Measurements from ENCODE around the gene HS3ST4.

DNA sequence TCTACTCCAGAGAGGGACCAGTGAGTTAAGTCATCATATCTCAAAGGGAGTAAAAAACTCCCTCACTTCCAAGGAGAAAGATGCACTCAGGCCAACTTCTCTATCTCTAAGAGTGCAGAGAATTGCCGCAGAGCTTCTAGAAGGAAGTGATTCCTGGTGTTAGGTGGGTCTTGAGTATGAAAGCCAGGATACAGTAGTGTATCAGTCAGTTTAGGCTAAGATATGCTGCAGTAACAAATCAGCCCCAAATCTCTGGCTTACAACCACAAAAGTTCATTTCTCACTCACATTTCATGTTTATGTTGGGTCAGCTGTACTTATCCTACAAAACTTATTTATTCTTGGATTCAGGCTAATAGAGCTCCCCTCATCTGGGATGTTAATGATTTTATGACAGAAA lies 106.3 kb downstream of the HS3ST4 start:
- TF ChIP-seq, protein P1, sequence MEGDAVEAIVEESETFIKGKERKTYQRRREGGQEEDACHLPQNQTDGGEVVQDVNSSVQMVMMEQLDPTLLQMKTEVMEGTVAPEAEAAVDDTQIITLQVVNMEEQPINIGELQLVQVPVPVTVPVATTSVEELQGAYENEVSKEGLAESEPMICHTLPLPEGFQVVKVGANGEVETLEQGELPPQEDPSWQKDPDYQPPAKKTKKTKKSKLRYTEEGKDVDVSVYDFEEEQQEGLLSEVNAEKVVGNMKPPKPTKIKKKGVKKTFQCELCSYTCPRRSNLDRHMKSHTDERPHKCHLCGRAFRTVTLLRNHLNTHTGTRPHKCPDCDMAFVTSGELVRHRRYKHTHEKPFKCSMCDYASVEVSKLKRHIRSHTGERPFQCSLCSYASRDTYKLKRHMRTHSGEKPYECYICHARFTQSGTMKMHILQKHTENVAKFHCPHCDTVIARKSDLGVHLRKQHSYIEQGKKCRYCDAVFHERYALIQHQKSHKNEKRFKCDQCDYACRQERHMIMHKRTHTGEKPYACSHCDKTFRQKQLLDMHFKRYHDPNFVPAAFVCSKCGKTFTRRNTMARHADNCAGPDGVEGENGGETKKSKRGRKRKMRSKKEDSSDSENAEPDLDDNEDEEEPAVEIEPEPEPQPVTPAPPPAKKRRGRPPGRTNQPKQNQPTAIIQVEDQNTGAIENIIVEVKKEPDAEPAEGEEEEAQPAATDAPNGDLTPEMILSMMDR (optimal IDR thresholded peaks at IDR 0.05 in 1 of 3, IDR thresholded peaks at IDR 0.05 in 1 of 3, conservative IDR thresholded peaks at IDR 0.05 in 1 of 3; ENCODE audit: extremely low read depth in 1 of 3, insufficient read depth in 2 of 3, low read length in 3 of 3): no peak
- TF ChIP-seq EZH2 (IDR thresholded peaks at IDR 0.05; ENCODE audit: low read length): no peak
